CD14-positive monocyte (primary cell): ENCODE data around the gene TMEM38A. TPM values are rescaled to one million over a fixed set of nuclear protein-coding genes. Genes with fewer than 3 reads are reported as not detected.
"Not testable (repeated sequence)": the region's sequence is repeated elsewhere in the genome, so short reads cannot be mapped to it uniquely, and the experiment has no call there.

Source experiments
- DNase-seq, 3 donors: peaks; one replicate each; pipeline ENCODE4 v3.0.0-alpha.2; 2011 to 2022
- H2AFZ ChIP-seq: 2 replicates; pipeline ENCODE4 v1.6.0; 2012; ENCODE audit warnings: mild to moderate bottlenecking, low read depth, low read length, inconsistent platforms; ENCODE audit not compliant: insufficient read depth, poor library complexity, severe bottlenecking
- H3K27ac ChIP-seq, 2 donors: 1 replicate in 1 of 2; 2 replicates in 1 of 2; pipeline ENCODE4 v1.5.1; 2012 to 2013; ENCODE audit warnings: low read length in 2 of 2, control low read depth in 1 of 2, inconsistent platforms in 1 of 2, low read depth in 1 of 2, mild to moderate bottlenecking in 1 of 2
- H3K27me3 ChIP-seq, 2 donors: one replicate each; pipeline versions ENCODE4 v1.6.0 to v1.6.1; 2011 to 2013; ENCODE audit warnings: low read length in 2 of 2; ENCODE audit not compliant: control insufficient read depth in 2 of 2, insufficient read depth in 2 of 2
- H3K36me3 ChIP-seq, 2 donors: replicated peaks in 1 of 2; 1 replicate in 1 of 2; 2 replicates in 1 of 2; pipeline versions ENCODE4 v1.5.1 to v1.6.1; 2012 to 2013; ENCODE audit warnings: low read length in 2 of 2, control low read depth in 1 of 2, inconsistent platforms in 1 of 2, mild to moderate bottlenecking in 1 of 2; ENCODE audit not compliant: insufficient read depth in 2 of 2, control insufficient read depth in 1 of 2
- H3K4me1 ChIP-seq, 2 donors: 1 replicate in 1 of 2; 2 replicates in 1 of 2; pipeline versions ENCODE4 v1.5.1 to v1.6.1; 2012 to 2013; ENCODE audit warnings: low read length in 2 of 2, control low read depth in 1 of 2, inconsistent platforms in 1 of 2, mild to moderate bottlenecking in 1 of 2, moderate library complexity in 1 of 2; ENCODE audit not compliant: insufficient read depth in 2 of 2, control insufficient read depth in 1 of 2
- H3K4me2 ChIP-seq: replicated peaks from 2 replicates; pipeline ENCODE3; 2012; ENCODE audit warnings: low read length, moderate library complexity, mild to moderate bottlenecking; ENCODE audit not compliant: poor library complexity, severe bottlenecking; ENCODE audit errors: extremely low read depth
- H3K4me3 ChIP-seq, 3 experiments: fragments of 200-600 bp in 1 of 3; sonication (generic) in 1 of 3; replicated peaks in 1 of 3; 1 replicate in 2 of 3; 2 replicates in 1 of 3; pipeline ENCODE4 v1.5.1; 2011 to 2013; ENCODE audit warnings: low read length in 3 of 3, mild to moderate bottlenecking in 3 of 3, control low read depth in 2 of 3, low read depth in 2 of 3, inconsistent platforms in 1 of 3, moderate library complexity in 1 of 3
- H3K79me2 ChIP-seq: 2 replicates; pipeline ENCODE4 v1.6.0; 2012; ENCODE audit warnings: mild to moderate bottlenecking, control low read depth, inconsistent platforms, low read length, moderate library complexity; ENCODE audit not compliant: insufficient read depth
- H3K9ac ChIP-seq: 2 replicates; pipeline ENCODE4 v1.6.0; 2017; ENCODE audit warnings: low read length, mild to moderate bottlenecking; ENCODE audit not compliant: insufficient read depth, poor library complexity, severe bottlenecking
- H3K9me3 ChIP-seq, 2 donors: replicated peaks in 1 of 2; 1 replicate in 1 of 2; 2 replicates in 1 of 2; pipeline versions ENCODE4 v1.5.1 to v1.6.1; 2012 to 2013; ENCODE audit warnings: low read length in 2 of 2, control low read depth in 1 of 2; ENCODE audit not compliant: control insufficient read depth in 1 of 2, insufficient read depth in 1 of 2
- H4K20me1 ChIP-seq: 2 replicates; pipeline ENCODE4 v1.6.0; 2012; ENCODE audit warnings: mild to moderate bottlenecking, low read length, control low read depth, moderate library complexity; ENCODE audit not compliant: insufficient read depth
- H3K27ac Mint-ChIP-seq, 7 donors: one replicate each; pipeline ENCODE4 v1.8.0; 2020; ENCODE audit warnings: mild to moderate bottlenecking in 7 of 7, mixed read lengths in 7 of 7, moderate library complexity in 6 of 7, inconsistent platforms in 2 of 7
- H3K27me3 Mint-ChIP-seq, 3 donors: one replicate each; pipeline ENCODE4 v1.8.0; 2021 to 2022; ENCODE audit warnings: low read depth in 3 of 3, mild to moderate bottlenecking in 3 of 3, mixed read lengths in 3 of 3, moderate library complexity in 3 of 3, inconsistent platforms in 1 of 3
- H3K36me3 Mint-ChIP-seq, 2 donors: one replicate each; pipeline ENCODE4 v1.8.0; 2020; ENCODE audit warnings: mixed read lengths in 2 of 2, inconsistent platforms in 1 of 2, mild to moderate bottlenecking in 1 of 2
- H3K4me1 Mint-ChIP-seq: one replicate; pipeline ENCODE4 v1.8.0; 2020; ENCODE audit warnings: mild to moderate bottlenecking, mixed read lengths
- H3K4me3 Mint-ChIP-seq, 2 donors: one replicate each; pipeline ENCODE4 v1.8.0; 2020; ENCODE audit warnings: mild to moderate bottlenecking in 2 of 2, mixed read lengths in 2 of 2, moderate library complexity in 1 of 2
- H3K9me3 Mint-ChIP-seq, 7 donors: one replicate each; pipeline ENCODE4 v1.8.0; 2020 to 2022; ENCODE audit warnings: mixed read lengths in 7 of 7, mild to moderate bottlenecking in 6 of 7, moderate library complexity in 6 of 7, inconsistent platforms in 2 of 7
- CTCF ChIP-seq: fragments of 200-600 bp; IDR thresholded peaks from one replicate; pipeline ENCODE4 v1.8.0; 2022; ENCODE audit warnings: antibody characterized with exemption, mild to moderate bottlenecking
- WGBS: methylation state at CpG from one replicate; pipeline ENCODE4 v1.1.5; 2013; ENCODE audit warnings: missing lambda C conversion rate; ENCODE audit not compliant: insufficient coverage; 5-methylcytosine and 5-hydroxymethylcytosine counted together
- intact Hi-C, 2 donors: fragments of 100-400 bp; cut with micrococcal nuclease; formaldehyde crosslinking; loops; one replicate each; pipeline versions ENCODE4 v1.15.0 to v1.15.1; 2023
- polyA plus RNA-seq, 3 donors: library from polyadenylated mRNA; depleted of rRNA in 1 of 3; unstranded in 2 of 3; stranded (reverse) in 1 of 3; fragments of 300-500 nt in 2 of 3; fragments of >200 nt in 1 of 3; fragmentation: Illumina TruSeq in 2 of 3; gene quantifications; 1 replicate in 2 of 3; 2 replicates in 1 of 3; pipeline ENCODE4 v1.2.3, GENCODE V29; 2012 to 2021

Gene TMEM38A
- polyA plus RNA-seq, 3 donors = 8.5 to 21.6 (median 10.6) TPM

GRCh38 chr19:16722591-16722990 lies 61.7 kb downstream of the TMEM38A start:
- Histone ChIP-seq H3K27ac (no peak overlapping the region), H2AFZ (no peak overlapping the region), H3K27me3 (no peaks in the 10 kb centered on the region), H3K9ac (no peak overlapping the region), H3K4me2 (no peak overlapping the region), H3K4me1 (peaks cover 0 to 12% of the 10 kb centered on the region in 2 donors), H3K79me2 (no peaks in the 10 kb centered on the region), H3K9me3 (peaks cover 6 to 8% of the 10 kb centered on the region in 2 donors), H3K36me3 (no peaks in the 10 kb centered on the region), H3K4me3 (no peak overlapping the region), H4K20me1 (no peaks in the 10 kb centered on the region)
- no peaks in the 10 kb centered on the region for H3K36me3 Mint-ChIP-seq
- no peak overlapping the region for H3K27ac Mint-ChIP-seq
- H3K4me3 Mint-ChIP-seq = no peak overlapping the region
- intact Hi-C loops = no loop called here
- peaks cover 3 to 20% (median 14%) of the 10 kb centered on the region in 7 donors for H3K9me3 Mint-ChIP-seq
- no peak for TF ChIP-seq CTCF
- no peak for DNase-seq
- peaks cover 2 to 11% (median 6%) of the 10 kb centered on the region in 3 donors for H3K27me3 Mint-ChIP-seq
- 94% methylated on average over 2 of the region's 3 CpGs for WGBS
- H3K4me1 Mint-ChIP-seq = peaks cover 6% of the 10 kb centered on the region

- Mint-ChIP-seq H3K27me3 (peaks cover 4 to 12% (median 11%) of the 10 kb centered on the region in 3 donors), H3K4me1 (no peaks in the 10 kb centered on the region), H3K36me3 (no peaks in the 10 kb centered on the region), H3K4me3 (no peak overlapping the region), H3K27ac (no peak overlapping the region), H3K9me3 (peaks cover 3 to 21% (median 11%) of the 10 kb centered on the region in 7 donors)
- H3K36me3 ChIP-seq = no peaks in the 10 kb centered on the region
- intact Hi-C loops = no loop called here
- H3K27me3 ChIP-seq = no peaks in the 10 kb centered on the region
- no peak overlapping the region for H3K4me3 ChIP-seq
- no peak overlapping the region for H2AFZ ChIP-seq
- WGBS = 82% methylated on average over 11 of the region's 11 CpGs
- H3K79me2 ChIP-seq = no peaks in the 10 kb centered on the region
- DNase-seq = no peak
- peaks cover 6 to 8% of the 10 kb centered on the region in 2 donors for H3K9me3 ChIP-seq
- no peak for TF ChIP-seq CTCF
- no peak overlapping the region for H3K4me2 ChIP-seq
- H3K4me1 ChIP-seq = no peaks in the 10 kb centered on the region
- H3K9ac ChIP-seq = no peak overlapping the region
- no peaks in the 10 kb centered on the region for H4K20me1 ChIP-seq
- no peak overlapping the region for H3K27ac ChIP-seq
Observed at GRCh38 chr19:16726916-16727315, 66.0 kb downstream of the TMEM38A start.

GRCh38 chr19:16735650-16736266 lies 74.8 kb downstream of the TMEM38A start:
- H3K4me3 ChIP-seq, DNase-seq, H2AFZ ChIP-seq, H3K4me2 ChIP-seq, H3K4me1 ChIP-seq, H3K36me3 Mint-ChIP-seq, H3K79me2 ChIP-seq, H3K9ac ChIP-seq, intact Hi-C loops, H3K4me3 Mint-ChIP-seq, H3K27ac ChIP-seq, H4K20me1 ChIP-seq, H3K36me3 ChIP-seq, H3K4me1 Mint-ChIP-seq, H3K27me3 ChIP-seq: not testable (repeated sequence)
- Mint-ChIP-seq H3K9me3 (peaks cover 4 to 18% (median 8%) of the 10 kb centered on the region in 7 donors), H3K27me3 (peaks cover 2 to 32% (median 4%) of the 10 kb centered on the region in 3 donors), H3K27ac (peak overlapping the region in 1 of 7 donors; percentile 70)
- H3K9me3 ChIP-seq = peaks cover 0 to 11% of the 10 kb centered on the region in 2 donors
- 60% methylated on average over 1 of the region's 4 CpGs for WGBS
